GM12878 (cell line): ENCODE results near the gene ANO2. TPM values are rescaled to one million over a fixed set of nuclear protein-coding genes. Genes with fewer than 3 reads are reported as not detected.

Experiments
- ATAC-seq: fragments of 200-7000 bp; cut with Tn5 transposase; 3 replicates; pipeline ENCODE4 v1.9.1; 2020; ENCODE audit warnings: mild to moderate bottlenecking, moderate library complexity
- BruUV-seq: library from RNA; stranded (reverse); fragments of 400-500 nt; replicated peaks from 2 replicates; lab custom pipeline; 2021; lab: Mats Ljungman, UMichigan
- CTCF ChIA-PET: fragments of 300-600 bp; sonication (Branson Sonifier 250); formaldehyde crosslinking; extraction: SDS; loops from one replicate; lab custom pipeline; 2021; ENCODE audit warnings: inconsistent platforms; lab: Yijun Ruan, JAX
- POLR2A ChIA-PET: fragments of 350-600 bp; formaldehyde crosslinking; extraction: SDS; loops from one replicate; lab custom pipeline; 2021; ENCODE audit warnings: inconsistent platforms; lab: Charles Lee
- RAD21 ChIA-PET: fragments of 300-600 bp; sonication (Branson Sonifier 250); formaldehyde crosslinking; loops from one replicate; lab custom pipeline; 2023; ENCODE audit warnings: antibody characterized with exemption; ENCODE audit not compliant: unreplicated experiment; lab: Charles Lee
- SMC1A ChIA-PET: fragments of 300-600 bp; sonication (Branson Sonifier 250); formaldehyde crosslinking; loops from one replicate; lab custom pipeline; 2023; ENCODE audit not compliant: unreplicated experiment, uncharacterized antibody; lab: Charles Lee
- DNase-seq: peaks from one replicate; pipeline ENCODE4 v3.0.0-alpha.2; 2011; ENCODE audit warnings: low read depth, low spot score
- FAIRE-seq: peaks from 3 replicates; lab custom pipeline; 2011; peaks lifted over from hg19 to GRCh38; lab: Jason Lieb, UNC
- H2AFZ ChIP-seq: 2 replicates; pipeline ENCODE4 v1.6.0; 2011; ENCODE audit warnings: low read depth, low read length, control low read depth; ENCODE audit not compliant: control insufficient read depth
- H3K27ac ChIP-seq: 2 replicates; pipeline ENCODE4 v1.5.1; 2011; ENCODE audit warnings: control low read depth; ENCODE audit not compliant: control insufficient read depth, insufficient read depth
- H3K27me3 ChIP-seq, 2 experiments: replicated peaks in 1 of 2; 2 replicates each; pipeline versions ENCODE4 v1.6.0 to v1.6.1; 2011; ENCODE audit warnings: low read length in 1 of 2; ENCODE audit not compliant: control insufficient read depth in 2 of 2, insufficient read depth in 2 of 2
- H3K36me3 ChIP-seq, 2 experiments: 2 replicates each; pipeline ENCODE4 v1.5.1; 2011; ENCODE audit warnings: low read length in 1 of 2; ENCODE audit not compliant: control insufficient read depth in 2 of 2, insufficient read depth in 2 of 2
- H3K4me1 ChIP-seq: 2 replicates; pipeline ENCODE4 v1.6.1; 2011; ENCODE audit warnings: mild to moderate bottlenecking, low read length, moderate library complexity, mixed read lengths; ENCODE audit not compliant: control insufficient read depth, insufficient read depth
- H3K4me2 ChIP-seq: 2 replicates; pipeline ENCODE4 v1.6.0; 2011; ENCODE audit warnings: control low read depth; ENCODE audit not compliant: control insufficient read depth, insufficient read depth
- H3K4me3 ChIP-seq: fragments of 200-600 bp; sonication (generic); 2 replicates; pipeline ENCODE4 v1.5.1; 2016
- H3K79me2 ChIP-seq: 2 replicates; pipeline ENCODE4 v1.6.0; 2011; ENCODE audit warnings: low read length; ENCODE audit not compliant: control insufficient read depth, insufficient read depth
- H3K9ac ChIP-seq: 2 replicates; pipeline ENCODE4 v1.8.0; 2011; ENCODE audit warnings: low read length, control low read depth, mixed read lengths; ENCODE audit not compliant: control insufficient read depth, insufficient read depth
- H3K9me3 ChIP-seq: replicated peaks from 3 replicates; pipeline ENCODE4 v1.5.1; 2011; ENCODE audit warnings: mild to moderate bottlenecking, low read length; ENCODE audit not compliant: control insufficient read depth, insufficient read depth
- H4K20me1 ChIP-seq: 2 replicates; pipeline ENCODE4 v1.6.0; 2011; ENCODE audit not compliant: control insufficient read depth, insufficient read depth
- BRCA1 ChIP-seq: IDR thresholded peaks from 2 replicates; pipeline ENCODE4 v1.6.1; 2011; ENCODE audit warnings: low read depth, low read length, improper control_type of control experiment
- E2F8 ChIP-seq: fragments of 450-650 bp; IDR thresholded peaks from 2 replicates; pipeline ENCODE4 v1.6.1; 2018; ENCODE audit warnings: mild to moderate bottlenecking, low read depth, moderate library complexity; ENCODE audit not compliant: partially characterized antibody
- E4F1 ChIP-seq: fragments of 450-650 bp; IDR thresholded peaks from 2 replicates; pipeline ENCODE4 v1.6.1; 2018; ENCODE audit warnings: borderline replicate concordance, mild to moderate bottlenecking; ENCODE audit not compliant: partially characterized antibody
- KDM1A ChIP-seq: fragments of 200-600 bp; sonication (generic); IDR thresholded peaks from 2 replicates; pipeline ENCODE4 v1.6.1; 2016; ENCODE audit warnings: borderline replicate concordance
- KLF5 ChIP-seq: fragments of 450-650 bp; IDR thresholded peaks from 2 replicates; pipeline ENCODE4 v1.6.1; 2014; ENCODE audit warnings: mild to moderate bottlenecking; ENCODE audit not compliant: partially characterized antibody
- LARP7 ChIP-seq: fragments of 450-650 bp; IDR thresholded peaks from 2 replicates; pipeline ENCODE4 v1.6.1; 2017; ENCODE audit warnings: mild to moderate bottlenecking
- MLLT1 ChIP-seq: fragments of 450-650 bp; IDR thresholded peaks from 2 replicates; pipeline ENCODE4 v1.6.1; 2016; ENCODE audit warnings: mild to moderate bottlenecking
- NBN ChIP-seq: fragments of 450-650 bp; IDR thresholded peaks from 2 replicates; pipeline ENCODE4 v1.6.1; 2016
- NFXL1 ChIP-seq: fragments of 450-650 bp; IDR thresholded peaks from 2 replicates; pipeline ENCODE4 v1.6.1; 2017; ENCODE audit warnings: antibody characterized with exemption, mild to moderate bottlenecking, borderline replicate concordance
- NKRF ChIP-seq: fragments of 450-650 bp; conservative IDR thresholded peaks from 2 replicates; pipeline ENCODE4 v1.6.1; 2017; ENCODE audit warnings: mild to moderate bottlenecking, moderate library complexity
- RFX5 ChIP-seq: IDR thresholded peaks from 2 replicates; pipeline ENCODE4 v1.6.1; 2011; ENCODE audit warnings: low read depth, low read length, improper control_type of control experiment
- SP1 ChIP-seq: IDR thresholded peaks from one replicate; pipeline ENCODE4 v1.6.1; 2011; ENCODE audit warnings: low read depth, low read length
- WGBS: methylation state at CpG from one replicate; pipeline ENCODE4 v1.1.6; 2016; ENCODE audit warnings: low lambda C conversion rate; ENCODE audit not compliant: insufficient replicate concordance, insufficient coverage; ENCODE audit errors: missing lambda C conversion rate; 5-methylcytosine and 5-hydroxymethylcytosine counted together
- in situ Hi-C: fragments of 300-500 bp; cut with MboI; formaldehyde crosslinking; loops from 9 replicates; pipeline ENCODE4 v1.14.3; 2018; ENCODE audit warnings: mixed read lengths
- intact Hi-C: fragments of 100-400 bp; cut with micrococcal nuclease; formaldehyde crosslinking; loops from one replicate; pipeline ENCODE4 v1.14.2; 2022; ENCODE audit not compliant: unreplicated experiment
- polyA plus RNA-seq, 11 experiments: library from polyadenylated mRNA; depleted of rRNA in 4 of 11; unstranded in 6 of 11; stranded (reverse) in 5 of 11; fragments of >200 nt; fragmentation: Nextera tagmentation in 4 of 11; fragmentation: Illumina TruSeq in 1 of 11; extraction: Ambion mirVana in 4 of 11; extraction: Trizol in 1 of 11; gene quantifications; 1 replicate in 1 of 11; 2 replicates in 10 of 11; pipeline versions ENCODE4 v1.2.1 to v1.2.3, GENCODE V29; 2011 to 2016; ENCODE audit warnings: inconsistent platforms in 2 of 11, missing spikeins in 2 of 11, low read depth in 1 of 11
- total RNA-seq, 4 experiments: library from RNA; depleted of rRNA in 3 of 4; stranded (reverse); fragments of >200 nt in 3 of 4; fragmentation: Illumina TruSeq in 1 of 4; extraction: Trizol in 1 of 4; gene quantifications; 2 replicates each; pipeline versions ENCODE4 v1.2.1 to v1.2.3, GENCODE V29; 2013 to 2021
- TF ChIP-seq, protein P1 (sequence below): IDR thresholded peaks from 2 replicates; pipeline ENCODE4 v1.6.1; 2011; ENCODE audit warnings: low read depth, low read length, improper control_type of control experiment, borderline replicate concordance
- TF ChIP-seq, protein P2 (sequence below): IDR thresholded peaks from 2 replicates; pipeline ENCODE4 v1.6.1; 2011; ENCODE audit warnings: mild to moderate bottlenecking, low read depth, low read length, moderate library complexity; ENCODE audit not compliant: insufficient replicate concordance

ANO2 gene
- total and polyA plus RNA-seq, 10 of the 15 experiments (the other 5 are each of a cell fraction or from before 2014, with no cell fraction given): not detected

DNA sequence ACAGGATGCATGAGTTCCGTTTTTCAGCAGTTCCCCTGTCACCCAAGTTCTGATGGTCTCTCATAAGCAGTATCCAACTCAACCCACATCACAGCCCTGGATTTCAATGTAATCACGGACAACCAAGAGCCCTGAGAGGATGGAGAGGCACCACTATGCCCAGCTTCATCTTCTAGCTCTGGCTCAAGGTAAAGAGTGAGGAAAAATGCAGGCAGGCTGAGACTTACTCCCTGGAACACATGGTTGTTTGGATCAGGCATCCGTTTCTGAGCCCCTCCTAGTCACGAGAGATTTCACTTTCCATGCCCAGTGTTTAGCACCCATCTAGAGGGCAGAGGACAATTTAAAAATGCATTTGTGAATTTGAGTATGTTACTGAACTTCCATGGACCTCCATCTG, 45.0 kb downstream of the ANO2 start:
- ChIA-PET RAD21 (no interaction called here), CTCF (interaction anchor here (1.4 kb wide), 1 partner anchor 10 kb away, joined by 3 read pairs; no protein-coding TSS in a partner anchor)
- TF ChIP-seq LARP7 (no peak), NKRF (no peak), MLLT1 (no peak), KDM1A (no peak), E4F1 (no peak), NFXL1 (no peak), KLF5 (no peak), RFX5 (no peak), NBN (no peak), SP1 (no peak), E2F8 (no peak), BRCA1 (no peak)
- TF ChIP-seq, protein P1, sequence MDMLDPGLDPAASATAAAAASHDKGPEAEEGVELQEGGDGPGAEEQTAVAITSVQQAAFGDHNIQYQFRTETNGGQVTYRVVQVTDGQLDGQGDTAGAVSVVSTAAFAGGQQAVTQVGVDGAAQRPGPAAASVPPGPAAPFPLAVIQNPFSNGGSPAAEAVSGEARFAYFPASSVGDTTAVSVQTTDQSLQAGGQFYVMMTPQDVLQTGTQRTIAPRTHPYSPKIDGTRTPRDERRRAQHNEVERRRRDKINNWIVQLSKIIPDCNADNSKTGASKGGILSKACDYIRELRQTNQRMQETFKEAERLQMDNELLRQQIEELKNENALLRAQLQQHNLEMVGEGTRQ: no peak
- TF ChIP-seq, protein P2, sequence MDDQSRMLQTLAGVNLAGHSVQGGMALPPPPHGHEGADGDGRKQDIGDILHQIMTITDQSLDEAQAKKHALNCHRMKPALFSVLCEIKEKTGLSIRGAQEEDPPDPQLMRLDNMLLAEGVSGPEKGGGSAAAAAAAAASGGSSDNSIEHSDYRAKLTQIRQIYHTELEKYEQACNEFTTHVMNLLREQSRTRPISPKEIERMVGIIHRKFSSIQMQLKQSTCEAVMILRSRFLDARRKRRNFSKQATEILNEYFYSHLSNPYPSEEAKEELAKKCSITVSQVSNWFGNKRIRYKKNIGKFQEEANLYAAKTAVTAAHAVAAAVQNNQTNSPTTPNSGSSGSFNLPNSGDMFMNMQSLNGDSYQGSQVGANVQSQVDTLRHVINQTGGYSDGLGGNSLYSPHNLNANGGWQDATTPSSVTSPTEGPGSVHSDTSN: no peak

More for the DNA sequence above, 45.0 kb downstream of the ANO2 start:
- Histone ChIP-seq H3K4me3 (no peak overlapping the region), H3K4me1 (no peaks in the 10 kb centered on the region), H3K4me2 (no peak overlapping the region), H3K79me2 (no peaks in the 10 kb centered on the region), H4K20me1 (no peaks in the 10 kb centered on the region), H3K27ac (no peak overlapping the region), H3K9ac (no peak overlapping the region), H3K36me3 (no peaks in the 10 kb centered on the region), H3K27me3 (peaks cover 0 to 3% of the 10 kb centered on the region in 2 experiments; a peak in 1 of 4 replicates), H2AFZ (no peak overlapping the region), H3K9me3 (no peaks in the 10 kb centered on the region)
- in situ Hi-C loops: no loop called here
- FAIRE-seq (no peak), ATAC-seq (no peak), DNase-seq (no peak)
- ChIA-PET SMC1A (no interaction called here), POLR2A (no interaction called here)
- intact Hi-C loops: no loop called here
- WGBS: 4% methylated on average over 4 of the region's 4 CpGs
- no TSS peak for BruUV-seq
